Kidney (tissue), 14 donors: ENCODE data around the gene SYS1. TPM values are rescaled to one million over a fixed set of nuclear protein-coding genes. Genes with fewer than 3 reads are reported as not detected.

Experiments used
- DNase-seq, 5 donors: peaks; one replicate each; pipeline ENCODE4 v3.0.0-alpha.2; 2013 to 2020
- FAIRE-seq: peaks from 2 replicates; lab custom pipeline; 2012; peaks lifted over from hg19 to GRCh38; lab: Jason Lieb, UNC
- H3K27ac ChIP-seq, 2 donors: one replicate each; pipeline ENCODE4 v1.7.0; 2013; ENCODE audit warnings: low read depth in 2 of 2, low read length in 2 of 2, inconsistent platforms in 1 of 2
- H3K27me3 ChIP-seq: one replicate; pipeline ENCODE4 v1.7.1; 2013; ENCODE audit warnings: low read length, inconsistent platforms; ENCODE audit not compliant: control insufficient read depth, insufficient read depth
- H3K36me3 ChIP-seq, 3 donors: one replicate each; pipeline versions ENCODE4 v1.7.0 to v1.7.1; 2013; ENCODE audit warnings: low read length in 3 of 3, control low read depth in 1 of 3, inconsistent platforms in 1 of 3; ENCODE audit not compliant: insufficient read depth in 3 of 3, control insufficient read depth in 2 of 3
- H3K4me1 ChIP-seq, 3 donors: one replicate each; pipeline versions ENCODE4 v1.7.0 to v1.7.1; 2013; ENCODE audit warnings: low read length in 3 of 3, inconsistent platforms in 1 of 3, low read depth in 1 of 3; ENCODE audit not compliant: control insufficient read depth in 2 of 3, insufficient read depth in 2 of 3
- H3K4me3 ChIP-seq, 3 donors: one replicate each; pipeline versions ENCODE4 v1.7.0 to v1.8.1; 2013; ENCODE audit warnings: low read length in 3 of 3, control low read depth in 1 of 3, inconsistent platforms in 1 of 3
- H3K9ac ChIP-seq, 3 donors: one replicate each; pipeline versions ENCODE4 v1.7.0 to v1.7.1; 2013; ENCODE audit warnings: low read length in 3 of 3, control low read depth in 1 of 3, inconsistent platforms in 1 of 3
- H3K9me3 ChIP-seq, 3 donors: one replicate each; pipeline versions ENCODE4 v1.7.0 to v1.7.1; 2013; ENCODE audit warnings: low read length in 3 of 3, control low read depth in 1 of 3, inconsistent platforms in 1 of 3; ENCODE audit not compliant: control insufficient read depth in 2 of 3, insufficient read depth in 1 of 3
- intact Hi-C: fragments of 100-400 bp; cut with DNase I; formaldehyde crosslinking; loops from one replicate; pipeline ENCODE4 v1.11.1; 2022
- polyA plus RNA-seq: library from polyadenylated mRNA; stranded (reverse); fragments of 350-450 nt; fragmentation: Illumina TruSeq; extraction: RNeasy Lipid Tissue Mini Kit (QIAGEN cat#74804); gene quantifications from one replicate; pipeline ENCODE4 v1.2.3, GENCODE V29; 2014; ENCODE audit warnings: low read depth, low replicate concordance; ENCODE audit not compliant: insufficient read depth
- total RNA-seq: library from RNA; stranded (reverse); fragmentation: NEBNext Ultra II Directional; extraction: Animal tissue kit (Norgen Biotek cat#: 25700); gene quantifications from one replicate; pipeline ENCODE4 v1.2.1, GENCODE V29; 2021
- TF ChIP-seq, protein P1 (sequence below): IDR thresholded peaks from 3 replicates; pipeline ENCODE4 v1.5.1; 2012; ENCODE audit warnings: mild to moderate bottlenecking, moderate library complexity, borderline replicate concordance; ENCODE audit not compliant: insufficient read depth; ENCODE audit errors: extremely low read depth
- donor health status: control.
- donor health status: control.
- donor health status: control.
- donor health status: control.
- donor health status: control.
- donor health status: DM: yes; HTN: yes; CAD: no.
- donor health status: Normal renal cell carcinoma (clear cell type).

The SYS1 gene
- total and polyA plus RNA-seq, 2 donors from 2014 or later: 38.7 to 39.8 TPM

DNA sequence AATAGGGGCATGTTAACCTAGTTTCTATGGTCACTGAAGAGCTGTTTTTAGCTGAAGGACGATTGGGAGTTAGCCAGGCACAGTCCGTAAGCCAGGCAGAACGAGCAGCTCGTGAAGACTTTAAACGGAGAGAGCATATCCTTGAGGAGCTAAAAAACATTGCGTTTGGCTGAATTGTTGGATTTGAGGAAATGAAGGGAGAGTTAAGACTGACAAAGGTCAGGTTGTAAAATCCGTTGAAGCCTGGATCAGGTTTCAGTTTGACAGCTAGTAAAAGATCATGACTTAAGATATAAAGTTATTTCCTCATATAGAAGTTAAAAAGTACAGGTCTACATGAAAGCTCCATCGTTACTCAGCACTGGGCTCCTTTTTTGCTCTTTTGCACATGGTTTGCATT lies 47.9 kb downstream of the SYS1 start:
- Histone ChIP-seq H3K4me1 (peaks cover 0 to 9% (median 7%) of the 10 kb centered on the region in 3 donors), H3K27ac (no peak overlapping the region), H3K27me3 (no peaks in the 10 kb centered on the region), H3K9me3 (no peaks in the 10 kb centered on the region), H3K4me3 (no peak overlapping the region), H3K9ac (no peak overlapping the region), H3K36me3 (peaks cover 0 to 6% (median 0%) of the 10 kb centered on the region in 3 donors)
- DNase-seq: no peak
- no peak for FAIRE-seq
- intact Hi-C loops: no loop called here
- TF ChIP-seq, protein P1, sequence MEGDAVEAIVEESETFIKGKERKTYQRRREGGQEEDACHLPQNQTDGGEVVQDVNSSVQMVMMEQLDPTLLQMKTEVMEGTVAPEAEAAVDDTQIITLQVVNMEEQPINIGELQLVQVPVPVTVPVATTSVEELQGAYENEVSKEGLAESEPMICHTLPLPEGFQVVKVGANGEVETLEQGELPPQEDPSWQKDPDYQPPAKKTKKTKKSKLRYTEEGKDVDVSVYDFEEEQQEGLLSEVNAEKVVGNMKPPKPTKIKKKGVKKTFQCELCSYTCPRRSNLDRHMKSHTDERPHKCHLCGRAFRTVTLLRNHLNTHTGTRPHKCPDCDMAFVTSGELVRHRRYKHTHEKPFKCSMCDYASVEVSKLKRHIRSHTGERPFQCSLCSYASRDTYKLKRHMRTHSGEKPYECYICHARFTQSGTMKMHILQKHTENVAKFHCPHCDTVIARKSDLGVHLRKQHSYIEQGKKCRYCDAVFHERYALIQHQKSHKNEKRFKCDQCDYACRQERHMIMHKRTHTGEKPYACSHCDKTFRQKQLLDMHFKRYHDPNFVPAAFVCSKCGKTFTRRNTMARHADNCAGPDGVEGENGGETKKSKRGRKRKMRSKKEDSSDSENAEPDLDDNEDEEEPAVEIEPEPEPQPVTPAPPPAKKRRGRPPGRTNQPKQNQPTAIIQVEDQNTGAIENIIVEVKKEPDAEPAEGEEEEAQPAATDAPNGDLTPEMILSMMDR: no peak

DNA sequence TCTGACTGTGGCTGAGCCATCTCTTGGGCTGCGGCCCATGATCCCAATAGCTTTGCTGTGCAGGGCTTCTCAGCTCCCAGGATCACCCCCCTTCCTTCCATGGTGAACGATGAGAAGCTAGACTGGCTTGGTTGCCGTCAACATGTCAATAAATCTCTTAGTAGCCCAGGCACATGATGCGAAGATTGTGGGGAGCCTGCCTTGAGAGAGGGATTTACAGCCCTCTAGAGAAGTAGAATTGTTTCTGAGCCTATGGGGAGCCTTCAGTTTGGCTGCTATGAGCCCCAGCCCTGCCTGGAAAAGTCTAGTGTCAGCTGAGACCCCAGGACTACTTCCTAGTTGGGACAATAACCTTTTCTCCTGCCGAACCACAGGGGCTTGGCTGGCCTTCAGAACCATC lies 49.7 kb downstream of the SYS1 start:
- intact Hi-C loops: no loop called here
- TF ChIP-seq, protein P1: no peak
- DNase-seq (no peak), FAIRE-seq (no peak)
- Histone ChIP-seq H3K9me3 (no peaks in the 10 kb centered on the region), H3K4me3 (no peak overlapping the region), H3K9ac (no peak overlapping the region), H3K27me3 (no peaks in the 10 kb centered on the region), H3K4me1 (peaks cover 0 to 11% (median 7%) of the 10 kb centered on the region in 3 donors), H3K36me3 (peaks cover 0 to 6% (median 0%) of the 10 kb centered on the region in 3 donors), H3K27ac (no peak overlapping the region)

DNA sequence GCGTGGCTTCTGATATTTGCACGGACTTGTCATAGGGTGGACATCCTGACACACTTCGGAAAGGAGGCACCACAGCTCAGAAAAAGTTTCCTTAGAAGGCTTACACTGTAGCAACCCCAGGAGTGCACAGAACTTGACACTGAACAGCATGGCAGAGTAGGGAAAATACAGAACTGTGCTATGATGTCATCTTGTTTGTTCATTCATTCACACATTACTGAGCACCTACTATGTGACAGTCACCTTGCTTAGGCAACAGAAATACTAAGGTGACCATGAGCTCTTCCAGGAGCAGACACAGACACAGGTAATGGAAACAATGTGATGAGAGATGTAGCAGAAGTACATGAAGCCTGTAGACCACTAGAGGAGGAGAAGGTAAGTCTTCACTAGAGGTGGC lies 50.5 kb downstream of the SYS1 start:
- no peak for FAIRE-seq
- Histone ChIP-seq H3K27me3 (no peaks in the 10 kb centered on the region), H3K4me1 (peaks cover 0 to 8% (median 7%) of the 10 kb centered on the region in 3 donors), H3K36me3 (peaks cover 0 to 6% (median 0%) of the 10 kb centered on the region in 3 donors), H3K9ac (no peak overlapping the region), H3K9me3 (no peaks in the 10 kb centered on the region), H3K27ac (no peak overlapping the region), H3K4me3 (no peak overlapping the region)
- intact Hi-C loops: no loop called here
- DNase-seq: no peak
- TF ChIP-seq, protein P1: no peak
